K562 (cell line): ENCODE results near the gene PAFAH1B2. TPM values are rescaled to one million over a fixed set of nuclear protein-coding genes. Genes with fewer than 3 reads are reported as not detected.

Source experiments
- ATAC-seq: fragments of 200-7000 bp; cut with Tn5 transposase; 3 replicates; pipeline ENCODE4 v1.9.1; 2020; ENCODE audit warnings: moderate library complexity
- BruUV-seq: library from RNA; stranded (reverse); fragments of 400-500 nt; replicated peaks from 2 replicates; lab custom pipeline; 2021; lab: Mats Ljungman, UMichigan
- CTCF ChIA-PET: fragments of 300-600 bp; formaldehyde crosslinking; extraction: SDS; loops from one replicate; lab custom pipeline; 2021; ENCODE audit warnings: low intra/inter-chr PET ratio; lab: Yijun Ruan, JAX
- POLR2A ChIA-PET: fragments of 300-600, 350-650 bp; sonication (Branson Sonifier 250); formaldehyde crosslinking; extraction: SDS; loops from one replicate; lab custom pipeline; 2021; ENCODE audit warnings: antibody characterized with exemption, inconsistent platforms; lab: Yijun Ruan, JAX
- DNase-seq, 4 experiments: peaks; one replicate each; pipeline versions ENCODE4 v3.0.0 to v3.0.0-alpha.2; 2011 to 2018; ENCODE audit warnings: low spot score in 3 of 4, mixed read lengths in 3 of 4; ENCODE audit errors: extremely low read depth in 1 of 4
- FAIRE-seq: peaks from 2 replicates; lab custom pipeline; 2011; peaks lifted over from hg19 to GRCh38; lab: Jason Lieb, UNC
- H2AFZ ChIP-seq: 2 replicates; pipeline ENCODE4 v1.6.0; 2011; ENCODE audit warnings: low read depth, low read length, control low read depth, inconsistent platforms
- H3K27ac ChIP-seq: fragments of 200-600 bp; 3 replicates; pipeline ENCODE4 v1.8.0; 2011; ENCODE audit warnings: low read depth, mild to moderate bottlenecking, control low read depth, inconsistent platforms, low read length, moderate library complexity, mixed read lengths; ENCODE audit errors: extremely low read depth
- H3K27me3 ChIP-seq, 2 experiments: fragments of 300-600 bp in 1 of 2; 2 replicates in 1 of 2; 3 replicates in 1 of 2; pipeline versions ENCODE4 v1.6.0 to v1.8.0; 2011; ENCODE audit warnings: inconsistent platforms in 2 of 2, low read length in 2 of 2, mild to moderate bottlenecking in 1 of 2, mixed read lengths in 1 of 2, moderate library complexity in 1 of 2; ENCODE audit not compliant: control insufficient read depth in 2 of 2, insufficient read depth in 2 of 2
- H3K36me3 ChIP-seq: fragments of 300-600 bp; 3 replicates; pipeline ENCODE4 v1.8.0; 2011; ENCODE audit warnings: mild to moderate bottlenecking, low read length, inconsistent platforms; ENCODE audit not compliant: control insufficient read depth, insufficient read depth
- H3K4me1 ChIP-seq, 2 experiments: fragments of 200-600 bp in 1 of 2; replicated peaks in 1 of 2; 2 replicates in 1 of 2; 3 replicates in 1 of 2; pipeline versions ENCODE4 v1.5.1 to v1.8.0; 2011; ENCODE audit warnings: inconsistent platforms in 2 of 2, low read length in 2 of 2, mild to moderate bottlenecking in 1 of 2, mixed read lengths in 1 of 2, moderate library complexity in 1 of 2; ENCODE audit not compliant: control insufficient read depth in 2 of 2, insufficient read depth in 2 of 2
- H3K4me2 ChIP-seq: 2 replicates; pipeline ENCODE4 v1.6.1; 2011; ENCODE audit warnings: low read length, control low read depth, inconsistent platforms, mixed read lengths; ENCODE audit not compliant: insufficient read depth
- H3K4me3 ChIP-seq: fragments of 200-600 bp; sonication (generic), shearing (Covaris generic); 2 replicates; pipeline ENCODE4 v1.5.1; 2016; ENCODE audit warnings: control low read depth, inconsistent platforms
- H3K79me2 ChIP-seq: fragments of 200-600 bp; 3 replicates; pipeline ENCODE4 v1.8.0; 2011; ENCODE audit warnings: low read length, inconsistent platforms; ENCODE audit not compliant: control insufficient read depth, insufficient read depth
- H3K9ac ChIP-seq, 2 experiments: 2 replicates each; pipeline versions ENCODE4 v1.6.0 to v1.6.1; 2011; ENCODE audit warnings: low read depth in 2 of 2, low read length in 2 of 2, control low read depth in 1 of 2, inconsistent platforms in 1 of 2, mild to moderate bottlenecking in 1 of 2, mixed read lengths in 1 of 2; ENCODE audit not compliant: insufficient read depth in 1 of 2
- H3K9me1 ChIP-seq: one replicate; pipeline ENCODE4 v1.6.0; 2011; ENCODE audit warnings: inconsistent platforms, mild to moderate bottlenecking, low read length, moderate library complexity; ENCODE audit not compliant: control insufficient read depth, insufficient read depth
- H3K9me3 ChIP-seq: replicated peaks from 2 replicates; pipeline ENCODE4 v1.5.1; 2011; ENCODE audit warnings: low read depth, low read length, inconsistent platforms; ENCODE audit not compliant: control insufficient read depth, insufficient read depth
- H4K20me1 ChIP-seq: replicated peaks from 2 replicates; pipeline ENCODE4 v1.6.1; 2011; ENCODE audit warnings: low read length, inconsistent platforms, mixed read lengths; ENCODE audit not compliant: control insufficient read depth, insufficient read depth
- MIER1 ChIP-seq: fragments of 450-650 bp; IDR thresholded peaks from 2 replicates; pipeline ENCODE4 v1.6.1; 2016; ENCODE audit warnings: antibody characterized with exemption, mild to moderate bottlenecking, low read depth
- PML ChIP-seq: IDR thresholded peaks from 2 replicates; pipeline ENCODE4 v1.6.1; 2012; ENCODE audit warnings: low read length, inconsistent platforms
- POLR2G ChIP-seq: fragments of 200-400 bp; formaldehyde crosslinking; IDR thresholded peaks from 2 replicates; pipeline ENCODE4 v1.6.1; 2017; ENCODE audit warnings: low read depth, mild to moderate bottlenecking, antibody characterized with exemption, low read length, moderate library complexity
- SLC30A9 ChIP-seq: fragments of 250-450 bp; sonication (Bioruptor Pico); IDR thresholded peaks from 2 replicates; pipeline ENCODE4 v1.8.0; 2022; ENCODE audit warnings: mild to moderate bottlenecking, moderate library complexity
- ZNF512 ChIP-seq: IDR thresholded peaks from 2 replicates; pipeline ENCODE4 v1.6.1; 2016; ENCODE audit warnings: missing genetic modification characterization, missing compliant biosample characterization
- WGBS: fragments of 100-300 bp; shearing (Covaris generic); methylation state at CpG from one replicate; pipeline ENCODE4 v1.1.6; 2016; ENCODE audit warnings: low coverage, mixed read lengths; ENCODE audit not compliant: insufficient coverage; ENCODE audit errors: missing lambda C conversion rate; 5-methylcytosine and 5-hydroxymethylcytosine counted together
- in situ Hi-C: fragments of 300-500 bp; cut with MboI; formaldehyde crosslinking; loops from 4 replicates; pipeline ENCODE4 v1.15.0; 2018; ENCODE audit warnings: inconsistent platforms, mixed read lengths
- intact Hi-C: fragments of 100-400 bp; cut with micrococcal nuclease; formaldehyde crosslinking; loops from 2 replicates; pipeline ENCODE4 v1.14.2; 2022
- polyA plus RNA-seq, 8 experiments: library from polyadenylated mRNA; depleted of rRNA in 4 of 8; stranded (reverse) in 5 of 8; unstranded in 3 of 8; fragments of >200 nt; fragmentation: Nextera tagmentation in 2 of 8; fragmentation: Illumina TruSeq in 1 of 8; extraction: Ambion mirVana in 2 of 8; extraction: Trizol in 1 of 8; gene quantifications; 2 replicates each; pipeline versions ENCODE4 v1.2.1 to v1.2.3, GENCODE V29; 2011 to 2014; ENCODE audit warnings: inconsistent platforms in 1 of 8, missing spikeins in 1 of 8
- total RNA-seq, 7 experiments: library from RNA; depleted of rRNA in 6 of 7; stranded (reverse); fragments of >200 nt in 6 of 7; fragmentation: Illumina TruSeq in 2 of 7; extraction: Trizol in 2 of 7; gene quantifications; 2 replicates each; pipeline versions ENCODE4 v1.2.1 to v1.2.3, GENCODE V29; 2011 to 2021; ENCODE audit warnings: low replicate concordance in 1 of 7

PAFAH1B2 gene
- total and polyA plus RNA-seq, 9 of the 15 experiments (the other 6 are each of a cell fraction or from before 2014, with no cell fraction given) = 27.8 to 94.7 (median 64.9) TPM

DNA sequence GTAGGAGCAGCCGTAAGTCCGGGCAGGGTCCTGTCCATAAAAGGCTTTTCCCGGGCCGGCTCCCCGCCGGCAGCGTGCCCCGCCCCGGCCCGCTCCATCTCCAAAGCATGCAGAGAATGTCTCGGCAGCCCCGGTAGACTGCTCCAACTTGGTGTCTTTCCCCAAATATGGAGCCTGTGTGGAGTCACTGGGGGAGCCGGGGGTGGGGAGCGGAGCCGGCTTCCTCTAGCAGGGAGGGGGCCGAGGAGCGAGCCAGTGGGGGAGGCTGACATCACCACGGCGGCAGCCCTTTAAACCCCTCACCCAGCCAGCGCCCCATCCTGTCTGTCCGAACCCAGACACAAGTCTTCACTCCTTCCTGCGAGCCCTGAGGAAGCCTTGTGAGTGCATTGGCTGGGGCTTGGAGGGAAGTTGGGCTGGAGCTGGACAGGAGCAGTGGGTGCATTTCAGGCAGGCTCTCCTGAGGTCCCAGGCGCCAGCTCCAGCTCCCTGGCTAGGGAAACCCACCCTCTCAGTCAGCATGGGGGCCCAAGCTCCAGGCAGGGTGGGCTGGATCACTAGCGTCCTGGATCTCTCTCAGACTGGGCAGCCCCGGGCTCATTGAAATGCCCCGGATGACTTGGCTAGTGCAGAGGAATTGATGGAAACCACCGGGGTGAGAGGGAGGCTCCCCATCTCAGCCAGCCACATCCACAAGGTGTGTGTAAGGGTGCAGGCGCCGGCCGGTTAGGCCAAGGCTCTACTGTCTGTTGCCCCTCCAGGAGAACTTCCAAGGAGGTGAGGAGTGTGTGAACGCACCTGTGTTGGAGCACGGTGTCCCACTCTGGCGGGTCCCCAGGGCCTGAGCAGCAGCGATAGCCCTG lies 55.2 kb downstream of the PAFAH1B2 start, which contains the start of gene TAGLN:
TAGLN (plus strand) TSS at position 318 of the 863 bp plus-strand sequence. CDS start 3,644 bp downstream, outside the sequence.
- DNase-seq (no peak), ATAC-seq (no peak), FAIRE-seq (no peak)
- no peaks in the 10 kb centered on the region for H3K79me2 ChIP-seq
- H3K9me1 ChIP-seq = no peaks in the 10 kb centered on the region
- BruUV-seq = no TSS peak
- in situ Hi-C loops = no loop called here
- POLR2A ChIA-PET = interaction anchor here (0.7 to 1.2 kb wide), 2 partner anchors 21 to 356 kb away, joined by 3 read pairs; no protein-coding TSS in a partner anchor
- H3K9ac ChIP-seq = peak within 1 kb of the TSS in 1 of 2 experiments; percentile 56; a peak in 2 of 4 replicates
- peaks cover 0 to 34% of the 10 kb centered on the region in 2 experiments; a peak in 3 of 5 replicates for H3K4me1 ChIP-seq
- H3K27ac ChIP-seq = no peak within 1 kb of the TSS
- intact Hi-C loops = no loop called here
- peaks cover 4% of the 10 kb centered on the region; the same call in 2 of the 3 replicates for H3K36me3 ChIP-seq
- TF ChIP-seq MIER1 (no peak), POLR2G (peak; percentile 58; the same call in 1 of the 2 replicates), SLC30A9 (CRISPR knock-in tag) (no peak), PML (no peak), ZNF512 (no peak)
- no peaks in the 10 kb centered on the region; the same call in none of the 2 replicates for H4K20me1 ChIP-seq
- H3K9me3 ChIP-seq = no peaks in the 10 kb centered on the region
- H3K4me2 ChIP-seq = no peak within 1 kb of the TSS
- H2AFZ ChIP-seq = no peak within 1 kb of the TSS
- WGBS = 73% methylated on average over 29 of the region's 34 CpGs
- no peak within 1 kb of the TSS for H3K4me3 ChIP-seq
- no peaks in the 10 kb centered on the region for H3K27me3 ChIP-seq
- CTCF ChIA-PET = no interaction called here
